Activated CD4-positive, CD25-positive, alpha-beta regulatory T cell treated with anti-CD3 and anti-CD28 coated beads, Interleukin-2, amount 50 U/mL, for 72 hours (primary cell): Measurements from ENCODE around the gene FHIT.

Experiments used
- DNase-seq: peaks from one replicate; pipeline ENCODE4 v3.0.0; 2021

Gene FHIT

DNA sequence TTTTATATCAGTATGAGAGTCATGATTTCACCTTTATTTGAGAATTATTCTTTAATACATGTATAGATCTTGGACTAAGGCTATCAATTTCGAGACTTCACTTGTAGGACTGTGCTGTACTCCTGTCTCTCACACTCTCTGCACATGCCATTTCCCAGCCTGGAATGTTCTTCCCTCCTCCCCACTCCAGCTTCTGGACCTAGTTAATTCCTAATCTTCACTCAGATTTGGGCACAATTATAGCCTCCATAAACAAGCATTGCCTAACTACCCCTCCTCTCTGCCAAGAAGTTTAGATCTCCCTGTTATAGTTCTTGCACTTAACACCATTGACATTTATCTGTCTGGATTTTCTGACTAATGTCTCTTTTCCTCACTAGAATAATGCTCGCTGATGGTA, 88.3 kb downstream of the FHIT start:
- no peak for DNase-seq

DNA sequence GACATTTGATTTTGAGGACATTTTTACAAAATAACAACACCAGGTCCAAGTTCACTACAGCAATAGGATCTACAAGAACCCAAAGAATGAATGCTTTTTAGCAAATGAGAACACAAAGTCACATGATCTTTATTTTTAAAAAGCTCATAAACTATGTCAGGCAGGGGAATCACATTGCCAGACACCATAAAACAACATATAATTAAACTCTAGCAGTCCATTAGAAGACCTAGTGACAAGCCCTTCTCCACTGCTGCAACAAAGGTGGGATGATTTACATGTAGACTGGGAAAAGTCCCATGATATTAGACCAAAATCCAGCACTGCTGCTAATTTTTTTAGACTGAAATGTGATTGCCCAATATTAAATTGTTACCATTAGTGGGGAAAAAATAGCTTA, 92.6 kb downstream of the FHIT start:
- no peak for DNase-seq

DNA sequence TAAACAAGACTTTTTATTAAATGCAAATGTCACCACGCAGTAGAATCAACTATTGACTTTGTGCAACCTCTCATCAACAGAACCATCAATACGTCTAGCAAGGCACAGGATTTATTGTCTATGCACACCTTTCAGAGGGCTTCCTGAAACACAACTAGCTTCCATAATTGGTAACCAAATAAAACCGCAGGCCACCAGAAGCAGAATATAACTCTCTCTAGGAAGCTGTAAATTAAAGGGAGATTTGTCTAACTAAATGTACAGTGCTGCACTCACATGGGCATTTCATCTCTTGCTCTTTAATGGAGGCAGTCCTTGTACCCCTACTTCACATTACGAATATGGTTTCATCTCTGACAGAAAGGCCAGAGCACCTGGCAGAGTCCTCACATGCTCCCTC, 93.0 kb downstream of the FHIT start:
- DNase-seq = no peak

- no peak for DNase-seq
These were observed 93.8 kb downstream of the FHIT start for GRCh38 chr3:61157414-61157813.

- no peak for DNase-seq
These were observed 95.5 kb downstream of the FHIT start for GRCh38 chr3:61155701-61156292.

- DNase-seq = no peak
These were observed 96.6 kb downstream of the FHIT start for GRCh38 chr3:61154457-61155198.

DNA sequence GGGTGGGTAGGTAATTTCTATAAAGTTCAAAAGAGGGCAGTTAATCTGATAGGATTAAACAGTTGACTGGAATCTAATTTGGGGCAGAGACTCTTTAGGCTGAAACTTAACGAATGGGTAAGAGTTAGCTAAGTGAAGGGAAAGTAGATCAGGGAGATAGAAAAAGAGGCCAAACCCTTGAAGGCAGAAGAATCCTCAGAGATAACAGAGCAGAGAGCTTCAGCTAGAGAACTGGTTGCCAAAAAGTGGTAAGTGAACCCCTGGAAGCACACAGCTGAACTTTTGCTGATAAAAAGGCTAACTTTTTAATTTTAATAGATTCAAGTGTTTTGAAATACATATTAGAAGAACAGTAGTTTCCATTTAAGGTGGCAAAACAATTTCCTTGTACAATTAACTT, 99.2 kb downstream of the FHIT start:
- DNase-seq = no peak

- no peak for DNase-seq
These were observed 102.0 kb downstream of the FHIT start for GRCh38 chr3:61149236-61149635.

- no peak for DNase-seq
These were observed 105.0 kb downstream of the FHIT start for GRCh38 chr3:61146010-61146890.

GRCh38 chr3:61141697-61142096, 109.6 kb downstream of the FHIT start:
- no peak for DNase-seq

- DNase-seq = no peak
These were observed 110.0 kb downstream of the FHIT start for GRCh38 chr3:61141227-61141626.

DNA sequence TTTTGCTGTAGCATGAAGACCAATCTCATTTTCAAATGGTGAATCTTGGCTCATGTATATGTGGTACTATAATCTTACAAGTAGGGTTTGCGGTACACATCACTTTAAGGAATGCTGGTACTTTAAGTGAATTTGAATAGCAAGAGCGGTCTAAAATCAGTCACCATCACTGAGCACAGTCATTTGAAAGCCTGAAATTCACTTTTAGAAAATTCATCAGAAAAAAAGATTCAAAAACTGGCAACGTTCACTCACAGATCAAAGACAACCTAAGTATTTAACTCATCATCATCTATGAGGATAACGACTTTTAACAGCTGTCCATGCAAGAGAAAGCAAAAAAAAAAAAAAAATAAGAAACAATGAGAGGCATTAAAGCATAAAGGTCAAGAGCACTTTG, 111.6 kb downstream of the FHIT start:
- DNase-seq = no peak

DNA sequence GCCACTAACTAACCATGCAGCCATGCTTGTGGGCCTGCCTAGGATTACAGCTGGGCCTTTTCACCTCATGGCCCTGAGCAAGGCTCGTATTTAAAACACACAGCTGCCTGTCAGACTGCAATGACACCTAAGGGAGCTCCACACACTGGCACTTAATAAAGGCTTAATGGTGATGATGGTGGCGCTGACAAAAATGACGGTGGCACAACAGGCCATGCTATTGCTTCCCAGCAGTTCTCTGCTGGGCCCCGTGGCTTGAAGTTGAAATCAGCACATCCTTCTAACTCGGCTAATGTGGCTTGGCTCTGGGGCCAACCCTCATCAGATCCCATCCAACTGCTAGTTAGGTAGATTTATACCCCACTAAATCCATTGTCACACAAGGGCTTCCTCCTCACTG, 112.9 kb downstream of the FHIT start:
- no peak for DNase-seq

DNA sequence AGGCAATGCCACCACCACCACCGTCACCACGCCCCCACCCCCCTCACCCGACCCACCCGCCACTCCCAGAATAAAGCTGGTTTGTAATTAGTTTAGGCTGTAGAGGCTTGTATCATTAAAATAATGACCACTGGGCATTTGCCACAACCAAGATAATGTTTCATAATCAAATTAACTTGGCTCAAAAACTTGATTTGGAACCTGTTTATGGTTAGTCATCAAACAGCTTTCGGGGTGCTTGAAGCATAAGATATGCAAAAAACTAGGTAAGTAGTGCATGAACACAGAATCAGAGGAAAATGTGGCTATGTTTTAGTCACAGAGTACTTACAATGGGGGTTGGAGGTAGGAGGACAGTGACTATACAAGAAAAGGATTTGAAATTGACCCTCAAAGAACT, 115.1 kb downstream of the FHIT start:
- no peak for DNase-seq

DNA sequence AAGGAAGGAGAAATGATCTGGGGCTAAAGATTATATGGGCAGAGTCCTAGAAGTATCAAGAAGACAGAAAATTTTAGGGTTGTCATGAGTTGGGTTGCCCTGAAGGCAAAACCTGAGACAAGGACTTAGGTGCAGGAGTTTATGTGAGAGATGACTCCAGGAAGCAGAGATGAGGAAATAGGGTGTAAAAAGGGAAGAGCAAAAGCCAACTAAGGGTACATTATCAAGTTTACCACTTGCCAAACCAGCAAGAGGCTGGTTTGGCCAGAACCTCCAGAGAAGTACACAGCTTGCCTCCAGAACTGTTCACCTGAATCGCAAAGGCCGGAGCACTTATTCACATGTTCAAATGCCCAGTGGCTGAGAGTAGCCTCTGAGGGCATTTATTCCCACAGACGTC, 116.7 kb downstream of the FHIT start:
- DNase-seq = no peak

DNA sequence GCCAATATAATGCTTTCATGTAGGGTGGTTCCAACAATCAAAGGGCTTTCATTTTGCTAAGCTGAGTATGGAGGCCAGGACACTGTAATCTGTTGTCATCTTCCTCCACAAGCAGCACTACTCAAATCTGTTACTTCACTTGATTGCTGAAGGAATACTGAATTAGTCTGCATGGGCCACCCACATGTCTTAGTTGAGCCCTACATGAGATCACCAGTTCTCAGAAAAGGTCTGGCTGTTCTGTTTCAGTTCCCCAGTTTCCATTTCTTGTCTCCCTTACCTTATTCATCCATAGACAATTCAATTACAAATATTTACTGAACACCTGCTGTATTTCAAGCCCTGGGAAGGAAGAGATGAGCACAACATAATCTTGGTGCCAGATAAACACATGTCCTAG, 119.2 kb downstream of the FHIT start:
- no peak for DNase-seq

DNA sequence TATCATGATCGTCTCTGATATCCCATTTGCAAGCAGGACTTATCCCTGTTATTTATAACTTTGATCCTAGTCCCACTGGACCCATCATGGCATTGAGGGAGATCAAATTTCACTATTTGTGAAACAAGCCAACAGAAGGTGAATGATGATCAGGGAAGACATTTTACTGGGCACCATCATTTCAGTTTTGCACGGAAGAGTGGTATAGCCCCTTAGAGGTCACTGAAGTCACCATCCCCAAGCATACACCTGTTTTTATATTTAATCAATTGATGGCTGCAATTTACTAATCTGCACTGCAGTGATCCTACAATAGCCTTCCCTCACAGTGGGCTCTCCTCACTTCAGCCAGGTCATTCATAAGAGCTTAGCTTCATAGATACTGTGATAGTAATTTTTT, 132.4 kb downstream of the FHIT start:
- DNase-seq = no peak

GRCh38 chr3:61117045-61117898, 134.0 kb downstream of the FHIT start:
- no peak for DNase-seq

DNA sequence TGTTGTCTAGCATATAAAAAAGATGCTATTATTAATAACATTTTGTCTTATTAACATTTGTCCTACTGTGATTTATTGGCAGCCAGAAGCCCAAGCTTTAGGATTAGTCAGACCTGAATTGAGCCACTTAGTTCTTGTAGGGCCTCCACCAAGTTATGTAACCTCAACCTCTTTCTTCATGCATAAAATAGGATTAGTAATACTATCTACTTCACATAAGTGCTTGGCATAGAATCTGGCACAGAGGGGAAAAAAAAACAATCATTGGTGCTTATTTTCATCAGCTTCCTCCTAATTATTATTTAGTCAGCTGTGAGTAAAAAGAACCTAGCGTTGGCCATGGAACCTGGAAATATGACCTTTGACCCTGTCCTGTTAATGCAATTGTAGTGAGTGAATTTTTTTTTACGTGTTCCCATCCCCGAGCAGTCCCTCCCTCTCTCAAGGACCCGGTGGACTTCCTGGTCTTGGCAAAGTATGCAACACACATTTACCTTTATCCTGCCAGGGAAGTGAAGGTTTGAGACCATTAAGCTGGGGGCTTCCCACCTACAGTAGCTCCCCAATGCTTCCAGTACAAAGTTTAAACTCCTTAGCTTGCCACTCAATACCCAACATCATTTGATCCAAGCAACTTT, 136.8 kb downstream of the FHIT start:
- no peak for DNase-seq

GRCh38 chr3:61111825-61112224, 139.4 kb downstream of the FHIT start:
- DNase-seq = no peak

- DNase-seq = no peak
These were observed 140.7 kb downstream of the FHIT start for GRCh38 chr3:61110576-61110975.

GRCh38 chr3:61108247-61109019, 142.8 kb downstream of the FHIT start:
- no peak for DNase-seq
